HG03565 (cell line): ENCODE data around the gene UNC119.

ENCODE experiments used
- ATAC-seq: cut with Tn5 transposase; IDR thresholded peaks from one replicate; pipeline ENCODE4 v1.9.1; 2021; ENCODE audit warnings: mild to moderate bottlenecking, moderate library complexity; ENCODE audit not compliant: unreplicated experiment

The UNC119 gene

GRCh38 chr17:28545141-28545503 is 7.3 kb downstream of the UNC119 start:
- ATAC-seq, result no peak

GRCh38 chr17:28544402-28545140 is 7.9 kb downstream of the UNC119 start:
- ATAC-seq, result no peak

GRCh38 chr17:28541439-28541838 is 11.0 kb downstream of the UNC119 start:
- ATAC-seq, result no peak

- no peak for ATAC-seq
Observed at GRCh38 chr17:28540231-28540630, 12.2 kb downstream of the UNC119 start.

GRCh38 chr17:28538296-28538895 is 14.0 kb downstream of the UNC119 start:
- ATAC-seq, result no peak

- no peak for ATAC-seq
Observed at GRCh38 chr17:28537219-28537610, 15.2 kb downstream of the UNC119 start.

- ATAC-seq, result no peak
Observed at GRCh38 chr17:28536532-28537218, 15.7 kb downstream of the UNC119 start.

GRCh38 chr17:28534740-28535375 is 17.6 kb downstream of the UNC119 start:
- ATAC-seq, result no peak

GRCh38 chr17:28533091-28533807 is 19.2 kb downstream of the UNC119 start:
- ATAC-seq, result no peak

- ATAC-seq, result no peak
Observed at GRCh38 chr17:28532050-28532960, 20.1 kb downstream of the UNC119 start.

- ATAC-seq, result no peak
Observed at GRCh38 chr17:28530926-28531325, 21.5 kb downstream of the UNC119 start.

- no peak for ATAC-seq
Observed at GRCh38 chr17:28530250-28530649, 22.2 kb downstream of the UNC119 start.

GRCh38 chr17:28529013-28529400 is 23.4 kb downstream of the UNC119 start:
- no peak for ATAC-seq

GRCh38 chr17:28528327-28529012 is 24.0 kb downstream of the UNC119 start:
- no peak for ATAC-seq

GRCh38 chr17:28527859-28528258 is 24.6 kb downstream of the UNC119 start:
- no peak for ATAC-seq

GRCh38 chr17:28527181-28527681 is 25.2 kb downstream of the UNC119 start:
- no peak for ATAC-seq

GRCh38 chr17:28526381-28526780 is 26.0 kb downstream of the UNC119 start:
- ATAC-seq, result no peak

- no peak for ATAC-seq
Observed at GRCh38 chr17:28524476-28525424, 27.7 kb downstream of the UNC119 start.
